Activated gamma-delta T cell treated with Interleukin-2 at 50 U/mL for 16 hours (primary cell): Measurements from ENCODE around the gene RRP36.
"Not testable (repeated sequence)": the region's sequence is repeated elsewhere in the genome, so short reads cannot be mapped to it uniquely, and the experiment has no call there.

Source experiments
- DNase-seq: peaks from one replicate; pipeline ENCODE4 v3.0.0-alpha.2; 2020

Gene RRP36, protein sequence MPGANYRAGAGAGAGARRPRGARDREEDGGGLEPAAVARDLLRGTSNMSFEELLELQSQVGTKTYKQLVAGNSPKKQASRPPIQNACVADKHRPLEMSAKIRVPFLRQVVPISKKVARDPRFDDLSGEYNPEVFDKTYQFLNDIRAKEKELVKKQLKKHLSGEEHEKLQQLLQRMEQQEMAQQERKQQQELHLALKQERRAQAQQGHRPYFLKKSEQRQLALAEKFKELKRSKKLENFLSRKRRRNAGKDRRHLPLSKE

DNA sequence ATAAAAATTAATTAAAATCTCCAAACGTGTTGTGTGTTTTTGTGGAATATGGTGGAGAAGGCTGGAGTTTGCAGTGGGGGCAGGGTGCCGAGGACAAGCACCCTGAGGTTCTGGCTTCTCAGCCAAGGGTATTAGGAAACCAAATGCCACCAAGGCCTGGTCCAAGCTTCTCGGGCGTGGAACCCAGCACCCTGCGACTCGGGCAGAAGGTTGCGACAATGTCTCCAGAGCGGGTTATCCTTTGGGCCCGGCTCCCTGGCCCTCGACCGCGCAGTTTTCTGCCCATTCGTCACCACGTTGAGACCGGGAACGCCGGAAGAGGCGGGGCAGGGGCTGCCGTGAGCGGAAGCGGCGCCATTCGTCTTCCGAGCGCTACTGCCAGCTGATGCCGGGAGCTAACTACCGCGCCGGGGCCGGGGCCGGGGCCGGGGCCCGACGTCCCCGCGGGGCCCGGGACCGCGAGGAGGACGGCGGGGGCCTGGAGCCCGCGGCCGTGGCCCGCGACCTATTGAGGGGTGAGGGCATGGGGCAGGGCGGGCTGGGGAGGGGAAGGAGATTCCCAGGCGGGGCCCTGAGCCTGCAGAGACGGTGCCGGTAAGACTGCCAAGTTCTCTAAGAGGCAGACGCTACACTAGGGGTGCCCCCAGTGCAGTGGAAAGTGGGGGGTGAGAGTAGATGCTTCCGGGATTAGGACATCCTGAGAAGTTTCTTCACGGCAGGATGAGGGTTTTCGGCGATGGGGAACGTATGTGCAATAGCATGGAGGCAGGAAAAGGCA lies at the start of gene RRP36:
RRP36 (plus strand) TSS at position 354 of the 778 bp plus-strand sequence; CDS start at position 386, 32 bp downstream.
- peak; percentile 54 for DNase-seq

DNA sequence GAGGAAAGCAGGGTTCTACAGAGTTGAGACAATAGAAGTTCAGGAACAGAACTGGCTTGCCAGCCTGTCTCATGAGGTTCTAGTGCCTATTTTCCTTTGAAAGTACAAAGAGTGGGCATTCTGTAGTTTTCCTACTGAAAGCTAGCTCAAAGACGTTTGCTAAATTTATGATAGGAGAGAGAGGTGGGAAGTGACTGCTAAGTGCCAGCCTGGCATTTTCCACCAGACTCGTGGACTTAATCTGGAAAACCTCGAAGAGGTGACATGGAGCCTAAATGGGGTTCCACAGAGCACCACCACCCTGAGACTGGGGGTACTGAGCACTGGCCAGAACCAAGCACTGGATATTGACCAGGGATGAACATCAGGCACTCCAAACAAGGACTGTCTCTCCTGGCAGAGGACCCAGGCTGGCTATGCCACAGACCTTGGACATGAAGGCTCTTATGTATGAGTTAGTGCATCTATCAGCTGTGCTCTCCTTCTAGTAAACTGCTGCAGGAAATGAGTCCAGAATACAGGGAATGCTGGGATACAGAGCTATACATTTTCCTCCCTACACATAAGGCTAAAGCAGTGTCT lies 49.6 kb upstream of the RRP36 start:
- no peak for DNase-seq

DNA sequence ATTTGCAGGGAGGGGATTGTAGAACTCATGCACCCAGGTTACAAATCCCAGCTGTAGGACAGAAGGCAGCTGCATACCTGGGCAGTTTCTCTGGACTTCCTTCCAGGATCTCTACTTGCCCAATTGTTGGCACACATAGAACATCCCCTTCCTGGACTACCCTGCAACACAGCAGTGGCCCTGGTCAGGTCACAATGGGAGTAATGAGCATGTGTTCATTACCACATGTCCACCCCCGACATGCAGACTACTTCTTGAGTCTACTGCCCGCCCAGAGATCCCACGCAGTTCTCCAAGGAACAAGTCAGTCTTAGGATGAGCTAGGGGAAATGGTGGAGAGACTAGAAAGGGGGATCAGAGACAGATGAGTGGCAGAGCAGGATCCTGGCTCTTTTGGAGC lies 47.5 kb upstream of the RRP36 start:
- DNase-seq: no peak

DNA sequence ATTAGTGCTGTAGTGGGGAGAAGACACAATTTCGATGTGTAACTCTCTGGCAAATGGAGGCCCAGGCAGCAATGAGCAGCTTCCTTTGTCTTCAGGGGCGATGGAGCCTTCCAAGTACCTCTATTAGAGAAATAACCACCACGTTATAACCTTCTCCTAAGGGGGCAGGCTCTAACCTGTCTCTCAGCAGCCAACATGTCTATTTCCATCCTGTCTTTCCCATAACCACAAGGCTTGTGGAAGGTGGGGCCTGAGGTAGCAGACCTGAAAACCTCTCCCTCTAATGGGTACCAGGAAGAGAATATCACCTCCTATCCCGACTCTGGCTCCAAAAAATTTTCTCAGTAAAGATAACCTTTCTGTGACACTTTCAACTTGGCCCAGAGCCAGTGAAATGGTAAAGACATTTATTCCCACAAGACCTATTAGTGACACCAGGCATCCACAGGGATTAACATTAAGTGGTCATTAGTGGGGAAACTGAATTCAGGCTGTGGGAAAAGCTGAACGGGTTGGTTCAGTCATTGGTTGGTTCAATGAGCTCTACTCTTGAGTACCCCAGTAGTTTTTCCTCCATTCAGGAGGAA lies 46.4 kb upstream of the RRP36 start:
- no peak for DNase-seq

DNA sequence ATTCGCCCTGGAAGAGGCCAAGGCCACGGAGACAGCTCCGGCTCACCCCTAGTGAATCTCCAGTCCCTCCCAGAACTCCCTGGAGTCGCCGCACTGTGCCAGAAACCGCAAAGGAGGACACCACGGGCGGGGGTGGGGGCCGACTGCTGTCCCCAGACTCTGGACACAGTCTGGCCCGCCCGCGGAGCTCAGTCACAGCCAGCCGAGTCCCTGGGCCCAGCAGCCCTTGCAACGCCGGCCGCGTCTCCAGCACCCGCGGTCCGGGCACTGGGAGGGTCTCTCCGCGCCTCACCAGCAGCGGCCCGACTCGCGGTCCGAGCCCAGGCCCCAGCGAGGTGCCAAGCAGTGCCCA lies 43.0 kb upstream of the RRP36 start:
- DNase-seq: no peak

DNA sequence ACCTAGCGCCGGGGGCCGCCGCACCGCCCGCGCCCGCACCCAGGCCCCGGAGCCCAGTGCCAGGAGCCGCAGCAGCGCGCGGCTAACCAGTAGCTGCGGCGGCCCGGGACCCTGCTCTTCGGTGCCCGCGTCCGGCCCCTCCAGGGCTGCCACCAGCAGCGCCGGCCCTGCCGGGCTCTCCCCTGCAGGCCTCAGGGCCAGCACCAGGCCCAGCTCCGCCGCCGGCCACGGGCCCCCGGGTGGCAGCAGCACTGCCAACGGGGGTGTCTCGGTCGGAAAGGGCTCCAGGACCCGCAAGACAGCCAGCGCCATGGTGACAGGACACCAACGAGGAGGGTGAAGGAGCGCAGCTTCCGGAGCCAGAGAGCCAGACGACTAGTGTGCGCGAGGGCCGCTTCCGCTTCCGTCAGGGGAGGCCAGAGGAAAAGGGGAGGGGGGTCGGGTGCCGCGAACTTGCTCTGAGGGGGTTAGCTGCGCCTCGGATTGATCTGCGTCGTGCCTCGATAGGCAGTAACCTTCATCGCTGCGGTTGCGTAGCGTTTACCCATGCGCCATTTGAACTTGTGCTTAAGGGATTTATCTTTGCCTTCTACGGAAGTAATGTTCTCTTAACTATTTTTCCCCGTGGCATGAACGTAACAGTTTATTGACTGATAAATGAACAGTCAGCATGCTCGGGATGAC lies 42.4 kb upstream of the RRP36 start, which contains the start of gene PEX6:
PEX6 (minus strand) TSS at position 343 of the 684 bp plus-strand sequence; CDS start at position 312, 31 bp downstream.
- DNase-seq: peak; percentile 95

DNA sequence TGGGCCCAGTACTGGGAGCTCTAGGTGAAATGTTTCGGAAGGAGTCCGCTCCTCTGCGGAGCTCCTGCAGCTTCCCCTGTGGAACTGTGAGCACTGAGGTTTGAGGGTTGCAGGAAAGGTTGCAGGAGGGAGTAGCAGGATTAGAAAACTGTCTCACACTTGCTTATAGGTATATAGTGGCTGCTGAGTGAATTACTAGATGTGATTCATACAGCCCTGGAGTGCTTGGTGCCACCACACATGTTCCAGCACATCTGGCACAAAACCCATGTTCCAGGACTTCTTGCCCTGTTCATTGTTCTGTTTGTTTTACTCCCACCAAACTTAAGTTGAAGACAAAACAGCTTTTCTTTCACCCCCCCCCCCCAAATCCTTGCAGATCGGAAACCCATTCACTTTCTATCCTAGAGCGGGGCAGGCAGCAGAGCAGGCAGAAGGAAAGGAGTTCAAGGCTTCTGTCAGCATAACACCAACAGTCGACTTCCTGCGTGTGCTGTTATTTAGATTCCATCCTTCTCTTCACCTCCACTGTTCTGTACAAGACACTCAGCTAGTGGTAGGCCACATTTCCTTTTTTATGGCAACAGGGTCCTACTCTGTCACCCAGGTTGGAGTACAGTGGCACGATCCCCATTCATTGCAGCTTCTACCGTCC lies 41.8 kb upstream of the RRP36 start:
- peak; percentile 12 for DNase-seq

DNA sequence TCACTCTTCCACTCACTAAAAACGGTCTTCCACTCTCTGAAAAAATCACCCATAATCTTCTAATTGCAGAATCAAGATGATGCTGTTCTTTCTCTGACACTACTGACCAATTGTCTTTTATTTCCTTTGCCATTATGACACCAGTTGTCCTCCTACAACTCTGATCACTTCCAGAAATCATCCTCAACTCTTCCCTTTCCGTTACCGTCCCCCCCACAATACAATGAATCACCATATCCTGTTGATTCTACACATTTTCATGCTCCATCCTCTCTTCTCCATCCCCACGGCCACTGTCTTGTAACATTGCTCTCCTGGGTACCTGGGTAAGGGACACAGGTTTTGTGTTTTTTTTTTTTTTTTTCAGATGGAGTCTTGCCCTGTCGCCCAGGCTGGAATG lies 39.6 kb upstream of the RRP36 start:
- no peak for DNase-seq

DNA sequence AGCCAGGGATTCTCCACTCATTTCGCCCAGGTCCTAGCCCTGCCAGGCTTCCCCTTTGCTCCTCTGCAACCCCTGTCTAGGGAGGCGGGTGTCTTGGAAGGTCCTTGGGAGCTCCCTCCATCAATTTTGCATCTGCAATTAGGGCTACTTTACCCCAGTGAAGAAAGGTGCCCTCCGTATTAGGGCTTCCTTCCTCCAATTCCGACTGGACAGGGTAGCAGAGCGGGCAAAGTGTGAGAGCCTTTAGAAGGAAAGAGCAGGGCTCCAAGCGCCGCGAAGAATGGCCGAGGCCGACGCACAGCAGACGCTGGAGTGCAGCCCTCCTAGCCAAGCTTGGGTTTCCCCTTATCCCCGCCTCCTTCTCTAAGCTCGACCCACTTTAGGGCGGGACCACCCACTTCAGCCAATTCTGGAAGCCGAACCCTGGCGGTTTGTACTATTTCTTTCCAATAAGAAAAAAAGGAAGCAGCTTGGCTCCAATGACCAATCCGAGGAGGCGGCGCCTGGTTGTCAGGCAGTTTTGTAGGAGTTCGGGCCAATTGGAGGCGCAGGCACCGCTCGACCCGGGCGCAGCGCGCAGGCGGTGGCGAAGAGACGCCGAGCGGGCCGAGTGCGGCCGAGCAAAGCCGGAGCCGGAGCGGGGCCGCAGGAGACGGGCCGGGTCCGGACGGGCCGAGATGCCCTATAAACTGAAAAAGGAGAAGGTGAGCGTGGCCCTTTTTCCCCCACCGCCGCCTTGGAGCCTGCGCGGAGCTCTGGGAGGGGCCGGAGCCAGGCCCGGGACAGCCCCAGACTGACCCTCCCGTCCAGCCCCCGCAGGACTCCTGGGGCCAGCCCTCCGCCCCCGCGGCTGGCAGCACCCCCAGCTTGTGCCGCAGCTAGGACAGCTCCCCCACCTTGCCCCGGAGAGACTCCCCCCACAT lies 37.2 kb upstream of the RRP36 start, which contains the start of gene PPP2R5D:
PPP2R5D (plus strand) TSS at position 570 of the 923 bp plus-strand sequence; CDS start at position 678, 108 bp downstream.
- peak; percentile 97 for DNase-seq

DNA sequence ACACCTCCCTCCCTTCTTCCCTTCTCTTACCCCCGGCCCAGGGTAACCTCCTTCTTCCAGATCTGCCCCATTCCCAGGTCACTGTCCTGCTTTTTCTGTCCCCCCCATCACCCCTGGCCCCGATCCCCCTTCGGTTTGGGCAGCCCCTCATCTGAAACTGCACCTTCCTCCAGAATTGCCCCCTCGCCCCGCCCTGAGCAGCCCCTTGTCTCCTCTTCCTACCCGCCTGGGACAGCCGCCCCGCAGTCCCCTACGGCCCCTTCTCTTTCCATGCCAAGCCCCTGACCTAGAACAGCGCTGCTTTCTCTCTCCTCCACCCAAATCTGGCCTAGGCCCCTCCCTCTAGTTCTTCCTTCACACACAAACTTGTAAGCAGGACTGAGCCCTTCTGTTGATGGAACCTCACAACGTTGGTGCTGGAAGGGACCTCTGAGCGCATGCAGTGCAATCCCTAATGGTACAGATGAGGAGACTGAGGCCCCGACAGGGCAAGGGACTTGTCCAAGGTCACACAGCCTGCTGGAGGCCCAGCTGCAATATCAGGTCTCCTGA lies 36.4 kb upstream of the RRP36 start:
- DNase-seq: no peak

DNA sequence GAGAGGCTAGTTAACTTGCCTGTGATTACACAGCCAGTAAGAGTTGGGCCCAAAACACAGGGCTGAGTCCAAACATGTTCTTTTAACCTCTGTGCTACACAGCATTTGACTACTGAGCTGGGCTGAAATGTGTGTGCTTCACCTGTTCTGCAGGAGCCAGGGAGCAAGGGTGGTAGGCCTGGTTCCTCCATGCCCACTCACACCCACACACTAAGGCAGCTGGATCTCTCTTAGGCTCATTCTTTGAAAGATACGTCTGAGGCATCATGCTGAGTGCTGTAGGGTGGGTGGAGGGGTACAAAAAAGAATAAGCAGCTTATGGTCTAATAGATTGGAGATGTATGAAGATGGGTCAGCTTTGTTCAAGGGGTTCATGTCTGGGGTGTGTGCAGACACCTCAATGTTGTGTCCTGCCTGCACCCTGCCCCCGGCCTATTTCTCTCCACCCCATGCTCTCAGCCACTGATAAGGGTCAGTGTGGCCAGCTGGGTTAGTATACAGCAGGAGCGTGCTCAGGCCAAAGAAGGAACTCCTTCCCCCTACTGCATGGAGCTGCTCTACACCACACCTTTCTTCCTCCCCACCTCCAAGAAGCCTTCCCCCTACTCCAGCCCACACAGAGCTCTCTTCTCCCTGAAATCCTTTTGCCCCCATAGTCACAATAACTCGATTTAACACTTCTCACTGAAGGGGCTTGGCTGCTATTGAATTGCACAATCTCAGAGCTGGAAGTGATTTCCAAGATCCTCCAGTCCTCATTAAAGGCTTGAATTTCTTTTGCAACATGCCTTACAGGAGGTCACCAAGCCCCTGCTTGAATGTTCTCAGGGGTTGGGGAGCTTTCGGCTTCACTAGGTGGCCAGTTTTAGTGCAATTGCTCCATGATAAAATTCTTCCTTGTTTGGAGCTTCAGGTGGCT lies 33.6 kb upstream of the RRP36 start:
- DNase-seq: no peak

DNA sequence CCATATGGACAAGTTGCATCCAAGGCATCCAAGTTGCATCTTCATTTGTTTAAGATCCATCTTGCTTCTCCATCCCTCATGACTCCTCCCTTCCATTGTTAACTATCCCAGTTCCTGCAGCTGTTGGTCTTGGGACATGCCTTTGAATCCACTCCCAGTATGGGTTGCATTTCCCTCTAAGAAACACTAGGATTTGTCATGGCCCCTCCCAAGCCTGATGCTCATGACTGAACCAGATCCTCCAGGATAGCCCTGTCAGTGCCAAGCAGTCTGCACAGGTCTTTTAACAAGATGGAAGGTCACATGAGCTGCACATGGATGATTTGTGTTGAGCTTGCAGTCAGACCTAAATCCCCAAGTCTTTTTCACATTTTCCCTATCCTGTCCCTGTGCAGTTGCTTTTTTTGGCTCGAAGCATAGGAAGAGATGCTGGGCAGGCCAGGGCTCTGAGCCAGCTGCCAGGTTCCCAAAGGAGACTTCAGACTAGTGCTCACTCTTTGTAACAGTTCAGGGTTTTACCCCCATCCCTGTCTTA lies 32.9 kb upstream of the RRP36 start:
- DNase-seq: no peak

DNA sequence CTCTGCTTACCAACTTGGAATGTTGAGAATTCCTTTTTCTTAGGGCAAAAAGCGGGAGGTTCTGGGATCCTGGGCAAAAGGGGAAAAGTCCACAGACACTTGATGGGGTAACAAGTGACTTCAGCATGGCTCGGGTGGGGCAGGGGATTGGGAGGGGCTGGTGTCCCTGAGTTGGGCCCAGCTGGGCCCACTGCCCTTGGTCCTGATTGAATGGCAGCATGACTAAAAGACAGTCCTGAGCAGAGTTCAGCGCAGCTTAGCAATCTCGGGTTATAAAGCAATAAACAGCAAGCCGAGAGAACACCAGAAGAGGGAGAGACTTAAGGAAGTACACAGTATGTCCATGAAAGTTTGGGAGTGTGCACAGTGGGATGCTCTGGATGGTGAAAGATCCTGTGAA lies 31.5 kb upstream of the RRP36 start:
- DNase-seq: no peak

DNA sequence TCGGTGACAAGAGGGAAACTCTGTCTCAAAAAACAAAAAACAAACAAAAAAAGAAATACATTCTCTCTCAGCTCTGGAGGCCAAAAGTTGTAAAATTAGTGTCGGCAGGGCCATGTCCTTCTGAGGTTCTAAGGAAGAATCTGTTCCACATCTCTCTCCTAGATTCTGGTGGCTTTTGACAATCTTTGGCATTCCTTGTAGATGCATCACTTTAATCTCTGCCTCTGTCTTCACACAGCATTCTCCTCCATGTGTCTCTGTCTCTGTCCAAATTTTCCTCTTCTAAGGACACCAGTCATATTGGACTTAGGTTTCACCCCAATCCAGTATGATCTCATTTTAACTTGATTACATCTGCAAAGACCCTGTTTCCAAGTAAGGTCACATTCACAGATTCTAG lies 28.0 kb upstream of the RRP36 start:
- no peak for DNase-seq

DNA sequence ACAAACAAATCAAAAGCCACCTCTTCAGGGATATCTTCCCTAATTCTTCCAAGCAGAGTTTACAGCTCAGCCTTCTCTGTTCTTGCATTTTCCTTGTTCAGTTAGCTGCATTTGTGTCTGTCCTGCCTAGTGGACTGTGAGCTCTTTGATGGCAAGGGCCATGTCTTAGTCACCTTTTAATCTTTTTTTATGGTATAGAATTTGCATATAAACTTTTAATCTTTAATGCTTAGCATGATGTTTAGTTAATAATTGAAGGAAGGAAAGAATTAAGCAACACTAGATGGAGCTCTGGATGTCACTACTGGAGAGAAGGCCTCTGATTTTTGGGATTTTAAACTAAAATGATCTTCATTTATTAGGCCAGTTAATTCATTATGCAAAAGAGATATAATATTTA lies 24.9 kb upstream of the RRP36 start:
- no peak for DNase-seq

DNA sequence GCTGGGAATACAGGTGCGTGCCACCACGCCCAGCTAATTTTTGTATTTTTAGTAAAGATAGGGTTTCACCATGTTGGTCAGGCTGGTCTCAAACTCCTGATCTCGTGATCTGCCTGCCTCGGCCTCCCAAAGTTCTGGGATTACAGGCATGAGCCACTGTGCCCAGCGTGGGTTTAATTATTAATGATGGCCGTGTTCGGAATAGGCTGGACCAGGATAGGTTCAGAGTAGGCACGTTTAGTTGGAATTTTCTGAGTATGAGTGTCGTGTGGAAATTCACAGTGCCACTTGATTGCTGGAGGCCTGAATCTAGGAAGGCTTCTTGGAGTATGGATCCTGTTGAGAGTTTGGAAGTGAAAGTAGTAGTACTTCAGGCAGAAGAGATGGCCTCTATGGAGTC lies 23.2 kb upstream of the RRP36 start:
- DNase-seq: not testable (repeated sequence)

DNA sequence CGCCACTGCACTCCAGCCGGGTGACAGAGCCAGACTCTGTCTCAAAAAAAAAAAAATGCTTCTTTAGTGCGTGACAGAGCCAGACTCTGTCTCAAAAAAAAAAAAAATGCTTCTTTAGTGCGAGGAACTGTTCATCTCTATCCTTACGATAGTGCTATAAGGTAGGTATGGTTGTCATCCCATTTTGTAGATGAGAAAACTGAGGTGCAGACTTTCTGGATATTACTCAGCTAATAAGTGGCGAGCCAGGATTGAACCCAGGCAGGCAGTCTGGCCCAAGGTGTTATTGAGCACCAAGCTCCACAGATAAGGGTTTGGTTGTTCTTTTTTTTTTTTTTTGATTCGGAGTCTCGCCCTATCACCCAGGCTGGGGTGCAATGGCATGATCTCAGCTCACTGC lies 19.6 kb upstream of the RRP36 start:
- no peak for DNase-seq

DNA sequence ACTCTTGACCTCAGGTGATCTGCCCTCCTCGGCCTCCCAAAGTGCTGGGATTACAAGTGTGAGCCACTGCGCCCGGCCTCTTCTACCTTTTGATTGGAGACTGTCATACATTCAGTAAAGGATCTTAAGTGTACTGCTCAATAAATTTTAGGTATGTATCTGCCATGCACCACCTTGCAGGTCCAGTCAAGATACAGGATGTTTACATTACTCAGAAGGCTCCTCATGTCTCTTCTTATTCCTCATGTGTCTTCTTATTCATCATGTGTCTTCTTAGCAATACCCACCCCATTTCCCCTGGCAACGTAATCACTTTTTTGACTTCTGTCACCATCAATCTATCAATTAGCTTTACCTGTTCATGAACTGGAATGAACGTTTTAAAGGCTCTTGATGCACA lies 15.6 kb upstream of the RRP36 start:
- DNase-seq: no peak

DNA sequence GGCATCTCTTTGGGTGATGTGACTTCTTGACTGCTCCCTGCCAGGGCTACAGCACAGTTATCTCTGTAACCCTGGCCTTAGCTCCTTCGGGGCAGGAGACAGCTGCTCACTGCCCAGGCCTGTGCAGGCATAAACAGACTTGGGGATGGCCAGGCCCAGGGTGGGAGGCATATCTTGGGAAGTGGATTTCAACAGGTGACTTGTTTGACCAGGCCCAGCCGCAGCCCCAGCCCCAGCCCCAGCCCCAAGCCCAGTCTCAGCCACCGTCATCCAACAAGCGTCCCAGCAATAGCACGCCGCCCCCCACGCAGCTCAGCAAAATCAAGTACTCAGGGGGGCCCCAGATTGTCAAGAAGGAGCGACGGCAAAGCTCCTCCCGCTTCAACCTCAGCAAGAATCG lies 15.2 kb upstream of the RRP36 start:
- DNase-seq: no peak

DNA sequence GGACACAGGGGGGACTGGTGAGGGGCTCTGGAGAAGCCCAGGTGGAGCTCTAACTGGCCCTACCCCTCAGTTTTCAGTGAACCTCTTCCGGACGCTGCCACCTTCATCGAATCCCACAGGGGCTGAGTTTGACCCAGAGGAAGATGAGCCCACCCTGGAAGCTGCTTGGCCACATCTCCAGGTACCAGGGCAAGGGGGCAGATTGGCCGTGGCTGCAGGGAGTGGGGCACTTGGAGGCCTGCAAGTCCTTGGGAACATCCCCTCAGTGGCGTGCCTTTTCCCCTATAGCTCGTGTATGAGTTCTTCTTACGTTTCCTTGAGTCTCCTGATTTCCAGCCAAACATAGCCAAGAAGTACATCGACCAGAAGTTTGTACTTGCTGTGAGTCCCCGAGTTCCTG lies 14.3 kb upstream of the RRP36 start:
- DNase-seq: no peak
